HEK293T (cell line): ENCODE results near the gene ZFYVE26.

ENCODE experiments used
- CTCF ChIA-PET: fragments of 350-600 bp; formaldehyde crosslinking; extraction: SDS; loops from one replicate; lab custom pipeline; 2021; ENCODE audit warnings: antibody characterized with exemption, inconsistent platforms; lab: Yijun Ruan, JAX
- POLR2A ChIA-PET: fragments of 350-600 bp; formaldehyde crosslinking; extraction: SDS; loops from one replicate; lab custom pipeline; 2020; ENCODE audit warnings: antibody characterized with exemption, inconsistent platforms; lab: Yijun Ruan, JAX
- DNase-seq: peaks from one replicate; pipeline ENCODE4 v3.0.0; 2012; ENCODE audit warnings: mixed read lengths; ENCODE audit errors: extremely low spot score
- ARNT ChIP-seq: fragments of 450-650 bp; IDR thresholded peaks from 2 replicates; pipeline ENCODE4 v1.6.1; 2017; ENCODE audit warnings: mild to moderate bottlenecking
- BHLHE40 ChIP-seq: fragments of 450-650 bp; IDR thresholded peaks from 2 replicates; pipeline ENCODE4 v1.6.1; 2016; ENCODE audit warnings: mild to moderate bottlenecking, moderate library complexity, borderline replicate concordance
- CTBP1 ChIP-seq: fragments of 450-650 bp; IDR thresholded peaks from 2 replicates; pipeline ENCODE4 v1.6.1; 2016; ENCODE audit warnings: borderline replicate concordance
- ELF4 ChIP-seq: fragments of 450-650 bp; IDR thresholded peaks from 2 replicates; pipeline ENCODE4 v1.6.1; 2017; ENCODE audit warnings: antibody characterized with exemption
- FOXA1 ChIP-seq: fragments of 450-650 bp; IDR thresholded peaks from 2 replicates; pipeline ENCODE4 v1.6.1; 2016; ENCODE audit warnings: mild to moderate bottlenecking
- FOXK2 ChIP-seq: fragments of 450-650 bp; IDR thresholded peaks from 2 replicates; pipeline ENCODE4 v1.6.1; 2016; ENCODE audit warnings: mild to moderate bottlenecking
- FOXM1 ChIP-seq: fragments of 450-650 bp; IDR thresholded peaks from 2 replicates; pipeline ENCODE4 v1.6.1; 2017; ENCODE audit warnings: mild to moderate bottlenecking, borderline replicate concordance
- HDGF ChIP-seq: fragments of 450-650 bp; IDR thresholded peaks from 2 replicates; pipeline ENCODE4 v1.6.1; 2017; ENCODE audit warnings: antibody characterized with exemption, borderline replicate concordance
- L3MBTL2 ChIP-seq: fragments of 450-650 bp; conservative IDR thresholded peaks from 2 replicates; pipeline ENCODE4 v1.6.1; 2016; ENCODE audit warnings: mild to moderate bottlenecking
- LEF1 ChIP-seq: fragments of 450-650 bp; IDR thresholded peaks from 2 replicates; pipeline ENCODE4 v1.6.1; 2017; ENCODE audit warnings: mild to moderate bottlenecking, borderline replicate concordance
- NFRKB ChIP-seq: fragments of 450-650 bp; IDR thresholded peaks from 2 replicates; pipeline ENCODE4 v1.6.1; 2016; ENCODE audit warnings: mild to moderate bottlenecking, moderate library complexity
- PKNOX1 ChIP-seq: fragments of 450-650 bp; IDR thresholded peaks from 2 replicates; pipeline ENCODE4 v1.6.1; 2016
- SP1 ChIP-seq: fragments of 450-650 bp; IDR thresholded peaks from 2 replicates; pipeline ENCODE4 v1.6.1; 2017
- SUZ12 ChIP-seq: fragments of 450-650 bp; IDR thresholded peaks from 2 replicates; pipeline ENCODE4 v1.6.1; 2016; ENCODE audit warnings: mild to moderate bottlenecking
- TARDBP ChIP-seq: fragments of 450-650 bp; IDR thresholded peaks from 2 replicates; pipeline ENCODE4 v1.6.1; 2016
- ZNF384 ChIP-seq: fragments of 450-650 bp; IDR thresholded peaks from 2 replicates; pipeline ENCODE4 v1.6.1; 2016

Gene ZFYVE26

GRCh38 chr14:67764496-67764895, 51.9 kb downstream of the ZFYVE26 start:
- ChIA-PET CTCF (no interaction called here), POLR2A (no interaction called here)
- TF ChIP-seq FOXK2 (no peak), FOXM1 (no peak), ZNF384 (no peak), SP1 (no peak), SUZ12 (no peak)
- no peak for DNase-seq

GRCh38 chr14:67763158-67763822, 53.1 kb downstream of the ZFYVE26 start:
- TF ChIP-seq BHLHE40 (no peak), ELF4 (no peak), L3MBTL2 (no peak), PKNOX1 (no peak), LEF1 (no peak), CTBP1 (no peak), HDGF (no peak), FOXA1 (no peak), SUZ12 (no peak), FOXM1 (no peak), SP1 (no peak)
- POLR2A ChIA-PET, result interaction anchor here (0.9 kb wide), 1 partner anchor 13 kb away, joined by 3 read pairs; no protein-coding TSS in a partner anchor
- no peak for DNase-seq
- CTCF ChIA-PET, result no interaction called here

GRCh38 chr14:67762051-67762450, 54.3 kb downstream of the ZFYVE26 start:
- no peak for DNase-seq
- ChIA-PET POLR2A (interaction anchor here (0.9 kb wide), 1 partner anchor 14 kb away, joined by 3 read pairs; no protein-coding TSS in a partner anchor), CTCF (no interaction called here)
- TF ChIP-seq TARDBP, result no peak
- no peak for TF ChIP-seq ARNT
- no peak for TF ChIP-seq HDGF
- TF ChIP-seq ELF4, result no peak
- TF ChIP-seq SUZ12, result no peak
- TF ChIP-seq BHLHE40, result no peak

GRCh38 chr14:67759916-67760315, 56.5 kb downstream of the ZFYVE26 start:
- ChIA-PET CTCF (no interaction called here), POLR2A (no interaction called here)
- TF ChIP-seq PKNOX1 (no peak), ELF4 (no peak), FOXM1 (no peak), CTBP1 (no peak), BHLHE40 (no peak)
- no peak for DNase-seq

GRCh38 chr14:67757175-67757574, 59.2 kb downstream of the ZFYVE26 start:
- ChIA-PET CTCF (no interaction called here), POLR2A (no interaction called here)
- TF ChIP-seq FOXA1, result no peak
- DNase-seq, result no peak

GRCh38 chr14:67756496-67756895, 59.9 kb downstream of the ZFYVE26 start:
- DNase-seq, result no peak
- POLR2A ChIA-PET, result no interaction called here
- TF ChIP-seq BHLHE40, result no peak
- no peak for TF ChIP-seq FOXM1
- no peak for TF ChIP-seq ZNF384
- no peak for TF ChIP-seq PKNOX1
- TF ChIP-seq TARDBP, result no peak
- CTCF ChIA-PET, result interaction anchor here (0.7 kb wide), 1 partner anchor 185 kb away, joined by 3 read pairs; no protein-coding TSS in a partner anchor

GRCh38 chr14:67749341-67750084, 66.9 kb downstream of the ZFYVE26 start:
- DNase-seq, result no peak
- ChIA-PET POLR2A (no interaction called here), CTCF (no interaction called here)
- TF ChIP-seq PKNOX1, result no peak
- no peak for TF ChIP-seq ELF4
- no peak for TF ChIP-seq HDGF
- TF ChIP-seq FOXK2, result no peak
- TF ChIP-seq ZNF384, result no peak
- no peak for TF ChIP-seq BHLHE40
- no peak for TF ChIP-seq L3MBTL2
- TF ChIP-seq FOXA1, result no peak
- no peak for TF ChIP-seq ARNT
- TF ChIP-seq NFRKB, result no peak
